Naive B cell (primary cell): ENCODE measurements around the gene SMARCA2. TPM values are rescaled to one million over a fixed set of nuclear protein-coding genes. Genes with fewer than 3 reads are reported as not detected.
"Not testable (repeated sequence)": the region's sequence is repeated elsewhere in the genome, so short reads cannot be mapped to it uniquely, and the experiment has no call there.

Experiments
- ATAC-seq, 2 donors: fragments of 150-1000 bp; cut with Tn5 transposase; 2 replicates each; pipeline ENCODE4 v1.10.0; 2021; ENCODE audit warnings: low read depth in 2 of 2, mild to moderate bottlenecking in 2 of 2, moderate library complexity in 2 of 2
- DNase-seq: peaks from one replicate; pipeline ENCODE4 v3.0.0; 2022
- H3K27ac Mint-ChIP-seq, 6 donors: one replicate each; pipeline ENCODE4 v1.8.0; 2020 to 2022; ENCODE audit warnings: mild to moderate bottlenecking in 6 of 6, mixed read lengths in 6 of 6, moderate library complexity in 5 of 6, inconsistent platforms in 2 of 6
- H3K27me3 Mint-ChIP-seq, 3 donors: one replicate each; pipeline ENCODE4 v1.8.0; 2021 to 2022; ENCODE audit warnings: mixed read lengths in 3 of 3, mild to moderate bottlenecking in 1 of 3
- H3K36me3 Mint-ChIP-seq, 2 donors: one replicate each; pipeline ENCODE4 v1.8.0; 2020 to 2022; ENCODE audit warnings: mixed read lengths in 2 of 2, inconsistent platforms in 1 of 2, mild to moderate bottlenecking in 1 of 2
- H3K4me1 Mint-ChIP-seq, 3 donors: one replicate each; pipeline ENCODE4 v1.8.0; 2020 to 2022; ENCODE audit warnings: mixed read lengths in 3 of 3, inconsistent platforms in 1 of 3, mild to moderate bottlenecking in 1 of 3, moderate library complexity in 1 of 3
- H3K4me3 Mint-ChIP-seq, 8 donors: one replicate each; pipeline ENCODE4 v1.8.0; 2020 to 2022; ENCODE audit warnings: mild to moderate bottlenecking in 8 of 8, mixed read lengths in 8 of 8, moderate library complexity in 8 of 8, inconsistent platforms in 2 of 8
- H3K9me3 Mint-ChIP-seq, 7 donors: one replicate each; pipeline ENCODE4 v1.8.0; 2020 to 2022; ENCODE audit warnings: mixed read lengths in 7 of 7, mild to moderate bottlenecking in 5 of 7, inconsistent platforms in 2 of 7, moderate library complexity in 1 of 7
- polyA plus RNA-seq, 6 donors: library from polyadenylated mRNA; unstranded; fragments of 300-500 nt; fragmentation: Illumina TruSeq; gene quantifications; one replicate each; pipeline ENCODE4 v1.2.3, GENCODE V29; 2021; ENCODE audit warnings: low read depth in 6 of 6

SMARCA2 gene
- polyA plus RNA-seq, 6 donors from 2014 or later: 22.4 to 58.5 (median 39.8) TPM

- H3K9me3 Mint-ChIP-seq: no peaks in the 10 kb centered on the region
- peaks cover 34 to 53% (median 43%) of the 10 kb centered on the region in 3 donors for H3K4me1 Mint-ChIP-seq
- peak overlapping the region in 4 of 6 donors; percentile 16 to 68 (median 38) for H3K27ac Mint-ChIP-seq
- H3K4me3 Mint-ChIP-seq: no peak overlapping the region
- H3K36me3 Mint-ChIP-seq: peaks cover 25 to 40% of the 10 kb centered on the region in 2 donors
- H3K27me3 Mint-ChIP-seq: no peaks in the 10 kb centered on the region
- DNase-seq: no peak
- ATAC-seq: no peak
These were observed 113.0 kb downstream of the SMARCA2 start for GRCh38 chr9:2128141-2128540.

GRCh38 chr9:2128618-2129017 lies 113.5 kb downstream of the SMARCA2 start:
- H3K27ac Mint-ChIP-seq: peak overlapping the region in 2 of 6 donors; percentile 42 to 66
- no peaks in the 10 kb centered on the region for H3K27me3 Mint-ChIP-seq
- H3K9me3 Mint-ChIP-seq: no peaks in the 10 kb centered on the region
- no peak overlapping the region for H3K4me3 Mint-ChIP-seq
- H3K4me1 Mint-ChIP-seq: peaks cover 34 to 53% (median 43%) of the 10 kb centered on the region in 3 donors
- peaks cover 21 to 36% of the 10 kb centered on the region in 2 donors for H3K36me3 Mint-ChIP-seq
- ATAC-seq: no peak
- DNase-seq: no peak

DNA sequence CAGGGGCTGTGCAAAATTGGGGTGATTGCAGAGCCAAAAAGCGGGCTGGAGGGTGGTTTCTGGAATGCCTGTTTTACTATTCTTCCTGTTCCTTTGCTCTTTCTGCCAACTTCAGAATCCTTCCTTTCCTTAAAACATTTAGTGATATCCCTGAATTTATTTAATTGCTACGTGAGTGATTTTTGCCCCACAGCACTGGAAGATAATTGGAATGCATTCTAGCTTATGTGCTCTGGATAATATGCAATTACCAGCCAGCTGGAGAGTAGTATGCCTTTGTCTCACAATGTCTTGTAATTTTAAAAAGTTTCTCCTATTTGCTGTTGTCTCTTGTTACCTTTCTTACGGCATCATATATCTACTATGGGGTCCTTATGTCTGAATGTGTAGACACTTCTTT lies 115.8 kb downstream of the SMARCA2 start:
- no peak for DNase-seq
- H3K27ac Mint-ChIP-seq: no peak overlapping the region
- H3K4me3 Mint-ChIP-seq: no peak overlapping the region
- H3K4me1 Mint-ChIP-seq: peaks cover 25 to 37% (median 26%) of the 10 kb centered on the region in 3 donors
- H3K36me3 Mint-ChIP-seq: peaks cover 9 to 28% of the 10 kb centered on the region in 2 donors
- no peaks in the 10 kb centered on the region for H3K9me3 Mint-ChIP-seq
- no peaks in the 10 kb centered on the region for H3K27me3 Mint-ChIP-seq
- ATAC-seq: no peak

GRCh38 chr9:2132484-2133082 lies 117.4 kb downstream of the SMARCA2 start:
- Mint-ChIP-seq H3K9me3 (no peaks in the 10 kb centered on the region), H3K27ac (peak overlapping the region in 1 of 6 donors; percentile 52), H3K36me3 (peaks cover 9 to 22% of the 10 kb centered on the region in 2 donors), H3K4me1 (peaks cover 14 to 26% (median 17%) of the 10 kb centered on the region in 3 donors), H3K27me3 (no peaks in the 10 kb centered on the region), H3K4me3 (no peak overlapping the region)
- ATAC-seq: no peak
- DNase-seq: no peak

DNA sequence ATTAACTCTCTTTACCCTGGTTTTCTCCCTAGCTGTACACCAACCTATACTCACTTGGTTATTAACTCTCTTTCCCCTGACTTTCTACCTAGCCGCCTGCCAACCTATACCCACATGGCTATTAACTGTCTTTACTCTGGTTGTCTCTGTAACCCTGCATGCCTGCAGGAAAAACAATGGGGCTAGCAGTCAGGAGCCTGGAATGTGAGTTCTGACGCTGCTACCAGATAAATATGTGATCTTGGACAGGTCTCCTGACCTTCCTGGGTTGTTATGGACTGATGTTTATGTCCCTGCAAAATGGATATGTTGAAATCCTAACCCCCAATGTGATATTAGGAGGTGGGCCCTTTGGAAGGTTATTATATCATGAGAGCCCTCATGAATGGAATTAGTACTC lies 119.2 kb downstream of the SMARCA2 start:
- peak overlapping the region in 2 of 6 donors; percentile 54 to 81 for H3K27ac Mint-ChIP-seq
- H3K36me3 Mint-ChIP-seq: peaks cover 9 to 26% of the 10 kb centered on the region in 2 donors

GRCh38 chr9:2138646-2139045 lies 123.5 kb downstream of the SMARCA2 start:
- DNase-seq (no peak), ATAC-seq (no peak)
- H3K4me1 Mint-ChIP-seq: peaks cover 18 to 19% (median 19%) of the 10 kb centered on the region in 3 donors
- no peaks in the 10 kb centered on the region for H3K27me3 Mint-ChIP-seq
- no peaks in the 10 kb centered on the region for H3K9me3 Mint-ChIP-seq
- peaks cover 20 to 22% of the 10 kb centered on the region in 2 donors for H3K36me3 Mint-ChIP-seq
- H3K27ac Mint-ChIP-seq: peak overlapping the region in 1 of 6 donors; percentile 54
- H3K4me3 Mint-ChIP-seq: no peak overlapping the region

More for the DNA sequence above, 119.2 kb downstream of the SMARCA2 start:
- ATAC-seq (no peak), DNase-seq (no peak)
- Mint-ChIP-seq H3K27me3 (no peaks in the 10 kb centered on the region), H3K9me3 (no peaks in the 10 kb centered on the region), H3K4me1 (peaks cover 8 to 21% (median 14%) of the 10 kb centered on the region in 3 donors), H3K4me3 (no peak overlapping the region)

DNA sequence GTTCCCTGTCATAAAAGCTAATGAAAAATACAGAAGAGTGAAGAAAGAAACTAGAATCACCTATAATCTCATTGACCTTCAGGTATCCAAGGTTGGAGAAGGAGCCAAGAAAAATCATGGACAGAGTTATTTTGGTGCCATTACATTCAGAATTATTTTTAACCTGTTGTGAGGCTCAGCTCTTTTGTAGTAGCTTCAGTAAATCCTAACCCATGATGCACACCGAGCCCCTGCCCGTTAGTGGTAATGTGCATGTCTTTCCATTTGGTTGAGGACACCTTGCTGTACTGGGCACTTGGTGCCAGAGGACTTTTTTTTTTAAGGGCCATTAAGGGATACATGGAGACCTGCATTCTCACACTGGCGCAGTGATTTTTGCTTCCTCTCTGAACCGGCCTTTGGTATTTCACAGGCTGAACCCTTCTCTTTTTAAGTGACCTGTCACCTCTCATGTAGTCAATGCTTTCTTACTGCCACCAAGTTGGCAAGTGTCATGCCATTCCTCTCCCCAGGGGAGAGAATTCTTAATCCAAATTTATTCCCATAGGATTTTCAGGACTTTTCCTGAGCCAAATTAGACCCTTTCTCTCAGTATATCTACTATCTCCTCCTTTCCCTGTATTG lies 125.6 kb downstream of the SMARCA2 start:
- Mint-ChIP-seq H3K36me3 (peaks cover 14 to 23% of the 10 kb centered on the region in 2 donors), H3K4me1 (peaks cover 30 to 38% (median 33%) of the 10 kb centered on the region in 3 donors), H3K4me3 (no peak overlapping the region), H3K27me3 (no peaks in the 10 kb centered on the region), H3K27ac (peak overlapping the region in 2 of 6 donors; percentile 16 to 60), H3K9me3 (no peaks in the 10 kb centered on the region)
- no peak for DNase-seq
- no peak for ATAC-seq

DNA sequence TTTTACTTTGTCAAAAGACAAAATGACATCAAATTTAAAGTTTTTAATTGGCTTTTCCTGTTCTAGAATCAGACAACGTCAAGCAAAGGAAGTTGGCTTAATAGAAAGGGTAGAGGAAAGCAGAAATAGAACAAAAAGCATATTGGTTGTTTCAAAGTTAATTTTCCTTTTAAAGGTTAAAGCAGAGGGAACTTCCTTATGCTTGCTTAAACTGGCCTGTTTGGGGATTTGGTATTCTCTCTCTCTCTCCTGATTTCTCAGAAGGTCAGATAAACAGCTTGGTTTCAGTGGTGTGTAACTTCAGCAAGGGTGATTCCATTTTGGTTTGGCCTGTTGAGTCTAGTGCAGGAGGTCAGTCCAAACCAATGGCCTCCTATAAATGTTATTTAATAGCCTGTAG lies 127.1 kb downstream of the SMARCA2 start:
- Mint-ChIP-seq H3K4me3 (no peak overlapping the region), H3K9me3 (no peaks in the 10 kb centered on the region), H3K36me3 (peaks cover 18 to 23% of the 10 kb centered on the region in 2 donors), H3K4me1 (peaks cover 28 to 40% (median 36%) of the 10 kb centered on the region in 3 donors), H3K27me3 (no peaks in the 10 kb centered on the region), H3K27ac (peak overlapping the region in 2 of 6 donors; percentile 62 to 66)
- DNase-seq (no peak), ATAC-seq (no peak)

GRCh38 chr9:2144619-2145018 lies 129.5 kb downstream of the SMARCA2 start:
- Mint-ChIP-seq H3K4me1 (peaks cover 33 to 39% (median 36%) of the 10 kb centered on the region in 3 donors), H3K27me3 (no peaks in the 10 kb centered on the region), H3K4me3 (peak overlapping the region in 1 of 8 donors; percentile 32), H3K36me3 (peaks cover 17 to 29% of the 10 kb centered on the region in 2 donors), H3K9me3 (peaks cover 0 to 5% (median 0%) of the 10 kb centered on the region in 7 donors), H3K27ac (peak overlapping the region in 3 of 6 donors; percentile 7 to 57 (median 16))
- DNase-seq: no peak
- ATAC-seq: no peak

DNA sequence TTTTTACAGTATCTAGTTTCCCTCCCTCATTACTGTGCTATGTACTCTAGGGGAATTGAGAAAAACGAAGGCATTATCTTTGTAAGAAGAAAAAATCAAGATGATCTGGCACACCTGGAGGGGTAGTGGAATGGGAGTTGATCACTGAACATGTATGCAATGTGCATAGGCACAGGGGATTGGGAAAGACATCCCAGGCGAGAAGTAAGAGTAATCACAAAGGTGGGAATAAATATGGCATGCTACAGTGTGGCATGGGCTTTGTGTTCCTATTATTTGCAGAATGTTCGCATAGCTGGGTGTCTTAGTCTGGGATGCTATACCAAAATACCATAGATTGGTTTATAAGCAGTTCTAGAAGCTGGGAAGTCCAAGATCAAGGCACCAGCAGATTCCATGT lies 130.6 kb downstream of the SMARCA2 start:
- no peak for ATAC-seq
- peak overlapping the region in 3 of 6 donors; percentile 6 to 89 (median 16) for H3K27ac Mint-ChIP-seq
- DNase-seq: no peak
- H3K27me3 Mint-ChIP-seq: no peaks in the 10 kb centered on the region
- H3K4me1 Mint-ChIP-seq: peaks cover 39 to 47% (median 46%) of the 10 kb centered on the region in 3 donors
- peak overlapping the region in 1 of 8 donors; percentile 28 for H3K4me3 Mint-ChIP-seq
- peaks cover 0 to 11% (median 4%) of the 10 kb centered on the region in 7 donors for H3K9me3 Mint-ChIP-seq
- H3K36me3 Mint-ChIP-seq: peaks cover 22 to 30% of the 10 kb centered on the region in 2 donors

- peaks cover 0 to 18% (median 10%) of the 10 kb centered on the region in 7 donors for H3K9me3 Mint-ChIP-seq
- peaks cover 44 to 54% (median 52%) of the 10 kb centered on the region in 3 donors for H3K4me1 Mint-ChIP-seq
- H3K4me3 Mint-ChIP-seq, DNase-seq, ATAC-seq, H3K27me3 Mint-ChIP-seq: not testable (repeated sequence)
- H3K36me3 Mint-ChIP-seq: peaks cover 28 to 37% of the 10 kb centered on the region in 2 donors
- peak overlapping the region in 2 of 6 donors; percentile 43 to 56 for H3K27ac Mint-ChIP-seq
These were observed 131.6 kb downstream of the SMARCA2 start for GRCh38 chr9:2146700-2147099.

GRCh38 chr9:2150338-2150737 lies 135.2 kb downstream of the SMARCA2 start:
- no peak for ATAC-seq
- H3K36me3 Mint-ChIP-seq: peaks cover 23 to 32% of the 10 kb centered on the region in 2 donors
- H3K27me3 Mint-ChIP-seq: no peaks in the 10 kb centered on the region
- peaks cover 40 to 52% (median 43%) of the 10 kb centered on the region in 3 donors for H3K4me1 Mint-ChIP-seq
- H3K27ac Mint-ChIP-seq: peak overlapping the region in 2 of 6 donors; percentile 54 to 67
- peaks cover 0 to 18% (median 10%) of the 10 kb centered on the region in 7 donors for H3K9me3 Mint-ChIP-seq
- DNase-seq: no peak
- no peak overlapping the region for H3K4me3 Mint-ChIP-seq

GRCh38 chr9:2151171-2151570 lies 136.0 kb downstream of the SMARCA2 start:
- Mint-ChIP-seq H3K4me1 (peaks cover 37 to 51% (median 41%) of the 10 kb centered on the region in 3 donors), H3K36me3 (peaks cover 23 to 32% of the 10 kb centered on the region in 2 donors), H3K4me3 (peak overlapping the region in 1 of 8 donors; percentile 5), H3K9me3 (peaks cover 0 to 18% (median 10%) of the 10 kb centered on the region in 7 donors), H3K27me3 (no peaks in the 10 kb centered on the region), H3K27ac (peak overlapping the region in 3 of 6 donors; percentile 13 to 83 (median 77))
- no peak for DNase-seq
- peak in 1 of 2 donors; percentile 39 for ATAC-seq
